ENCODE data around the gene GLOD5.
A peak's percentile ranks its signal among the peaks of the same experiment; 100 is the strongest.
"Not testable (repeated sequence)": the region's sequence is repeated elsewhere in the genome, so short reads cannot be mapped to it uniquely, and the experiment has no call there.

Gene GLOD5

GRCh38 chrX:48794340-48794910 lies 32.9 kb downstream of the GLOD5 start:
- DNase-seq (ENCODE audit: low spot score), result no peak

- DNase-seq (ENCODE audit: low spot score), result no peak
Observed at GRCh38 chrX:48794911-48795515, 33.5 kb downstream of the GLOD5 start.

GRCh38 chrX:48798318-48798717 lies 36.8 kb downstream of the GLOD5 start:
- DNase-seq (ENCODE audit: low spot score), result no peak

- DNase-seq (ENCODE audit: low spot score), result no peak
Observed at GRCh38 chrX:48800574-48801279, 39.2 kb downstream of the GLOD5 start.

- peak; percentile 97 for DNase-seq (ENCODE audit: low spot score)
Observed at GRCh38 chrX:48801280-48802088, 39.9 kb downstream of the GLOD5 start, which contains the start of gene HDAC6. HDAC6 (plus strand) TSS chrX:48802067; CDS start chrX:48802693, 626 bp downstream.

- peak; percentile 85 for DNase-seq (ENCODE audit: low spot score)
Observed at GRCh38 chrX:48802089-48802904, 40.8 kb downstream of the GLOD5 start.

- DNase-seq (ENCODE audit: low spot score), result no peak
Observed at GRCh38 chrX:48802905-48803200, 41.3 kb downstream of the GLOD5 start.

GRCh38 chrX:48806081-48806480 lies 44.5 kb downstream of the GLOD5 start:
- DNase-seq (ENCODE audit: low spot score), result no peak

- no peak for DNase-seq (ENCODE audit: low spot score)
Observed at GRCh38 chrX:48813644-48814043, 52.1 kb downstream of the GLOD5 start.

- no peak for DNase-seq (ENCODE audit: low spot score)
Observed at GRCh38 chrX:48814722-48815121, 53.2 kb downstream of the GLOD5 start.

GRCh38 chrX:48815266-48815665 lies 53.7 kb downstream of the GLOD5 start:
- DNase-seq (ENCODE audit: low spot score), result no peak

- DNase-seq (ENCODE audit: low spot score), result no peak
Observed at GRCh38 chrX:48816014-48816810, 54.7 kb downstream of the GLOD5 start.

- no peak for DNase-seq (ENCODE audit: low spot score)
Observed at GRCh38 chrX:48818098-48818497, 56.6 kb downstream of the GLOD5 start.

- no peak for DNase-seq (ENCODE audit: low spot score)
Observed at GRCh38 chrX:48818866-48819265, 57.3 kb downstream of the GLOD5 start.

GRCh38 chrX:48819394-48819793 lies 57.8 kb downstream of the GLOD5 start:
- not testable (repeated sequence) for DNase-seq (ENCODE audit: low spot score)

- no peak for DNase-seq (ENCODE audit: low spot score)
Observed at GRCh38 chrX:48823053-48823452, 61.5 kb downstream of the GLOD5 start.

All from COLO829 (cell line).